WERI-Rb-1 (cell line): ENCODE measurements around the gene SMARCA2.

ENCODE experiments used
- DNase-seq: peaks from one replicate; pipeline ENCODE4 v3.0.0-alpha.2; 2020
- H3K27ac ChIP-seq: fragments of 250-450 bp; sonication (Bioruptor Pico); 2 replicates; pipeline ENCODE4 v1.5.1; 2020; ENCODE audit warnings: mild to moderate bottlenecking, moderate library complexity
- H3K27me3 ChIP-seq: fragments of 250-450 bp; sonication (Bioruptor Pico); 2 replicates; pipeline ENCODE4 v1.5.1; 2021; ENCODE audit warnings: mild to moderate bottlenecking, low read depth, moderate library complexity; ENCODE audit not compliant: insufficient read depth, severe bottlenecking
- H3K36me3 ChIP-seq: fragments of 250-450 bp; sonication (Bioruptor Pico); 2 replicates; pipeline ENCODE4 v1.5.1; 2020; ENCODE audit warnings: mild to moderate bottlenecking, moderate library complexity
- H3K4me3 ChIP-seq: 2 replicates; pipeline ENCODE4 v1.5.1; 2011; ENCODE audit warnings: low read depth, mild to moderate bottlenecking, control low read depth, low read length
- H3K9me3 ChIP-seq: fragments of 250-450 bp; sonication (Bioruptor Pico); 2 replicates; pipeline ENCODE4 v1.5.1; 2021; ENCODE audit warnings: mild to moderate bottlenecking, moderate library complexity; ENCODE audit not compliant: severe bottlenecking
- CTCF ChIP-seq: IDR thresholded peaks from 2 replicates; pipeline ENCODE4 v1.5.1; 2011; ENCODE audit warnings: low read depth, mild to moderate bottlenecking, control low read depth, inconsistent platforms, low read length

The SMARCA2 gene

GRCh38 chr9:2192356-2192979, 177.3 kb downstream of the SMARCA2 start:
- Histone ChIP-seq H3K27ac (no peak overlapping the region), H3K9me3 (no peaks in the 10 kb centered on the region), H3K36me3 (no peaks in the 10 kb centered on the region; the same call in none of the 2 replicates), H3K4me3 (no peak overlapping the region), H3K27me3 (no peaks in the 10 kb centered on the region)
- no peak for TF ChIP-seq CTCF
- DNase-seq = no peak

GRCh38 chr9:2193552-2193951, 178.4 kb downstream of the SMARCA2 start:
- no peak for DNase-seq
- Histone ChIP-seq H3K27ac (no peak overlapping the region), H3K27me3 (no peaks in the 10 kb centered on the region), H3K36me3 (no peaks in the 10 kb centered on the region; the same call in none of the 2 replicates), H3K9me3 (no peaks in the 10 kb centered on the region), H3K4me3 (no peak overlapping the region)
- TF ChIP-seq CTCF = no peak

- TF ChIP-seq CTCF = no peak
- no peaks in the 10 kb centered on the region for H3K27me3 ChIP-seq
- no peak overlapping the region for H3K27ac ChIP-seq
- no peak overlapping the region for H3K4me3 ChIP-seq
- H3K9me3 ChIP-seq = no peaks in the 10 kb centered on the region
- DNase-seq = no peak
- no peaks in the 10 kb centered on the region; the same call in none of the 2 replicates for H3K36me3 ChIP-seq
Measured at GRCh38 chr9:2195211-2195610, 180.1 kb downstream of the SMARCA2 start.

- no peak for DNase-seq
- Histone ChIP-seq H3K27ac (no peak overlapping the region), H3K4me3 (no peak overlapping the region), H3K27me3 (no peaks in the 10 kb centered on the region), H3K36me3 (no peaks in the 10 kb centered on the region; the same call in 1 of the 2 replicates), H3K9me3 (no peaks in the 10 kb centered on the region)
- no peak for TF ChIP-seq CTCF
Measured at GRCh38 chr9:2196757-2197156, 181.6 kb downstream of the SMARCA2 start.

DNA sequence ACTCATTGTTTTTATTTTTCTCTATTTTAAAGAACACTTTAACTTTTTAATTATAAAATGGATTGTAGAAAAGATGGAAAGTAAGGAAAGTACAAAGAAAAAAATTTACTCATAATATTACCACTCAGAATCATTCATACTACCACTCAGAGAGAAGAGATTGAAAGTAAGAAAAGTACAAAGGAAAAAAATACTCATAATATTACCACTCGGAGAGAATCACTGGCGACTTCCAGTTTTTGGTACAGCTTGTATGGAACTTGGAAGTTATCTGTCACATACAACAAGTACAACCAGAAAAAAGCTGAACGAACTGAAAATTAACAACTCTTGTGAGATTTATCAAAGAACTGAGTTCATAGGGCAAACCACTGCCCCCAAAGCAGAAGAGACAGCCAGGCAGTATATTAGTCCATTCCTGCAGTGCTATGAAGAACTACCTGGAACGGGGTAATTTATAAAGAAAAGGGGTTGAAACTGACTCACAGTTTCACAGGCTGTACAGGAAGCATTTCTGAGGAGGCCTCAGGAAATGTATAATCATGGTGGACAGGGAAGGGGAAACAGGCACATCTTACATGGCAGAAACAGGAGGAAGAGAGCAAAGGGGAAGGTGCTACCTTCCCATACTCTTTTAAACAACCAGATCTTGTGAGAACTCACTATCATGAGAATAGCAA, 183.9 kb downstream of the SMARCA2 start:
- DNase-seq = no peak
- no peak overlapping the region for H3K4me3 ChIP-seq
- no peaks in the 10 kb centered on the region for H3K27me3 ChIP-seq
- H3K9me3 ChIP-seq = no peaks in the 10 kb centered on the region
- TF ChIP-seq CTCF = no peak
- H3K36me3 ChIP-seq = no peaks in the 10 kb centered on the region
- H3K27ac ChIP-seq = no peak overlapping the region
